Measurements from ENCODE around the gene ARHGDIG.

ARHGDIG gene

GRCh38 chr16:280005-280460, 358 bp upstream of the ARHGDIG start:
- no peak for TF ChIP-seq TAF1 (IDR thresholded peaks at IDR 0.05; ENCODE audit: borderline replicate concordance, insufficient read depth, low read length)
- no peak for TF ChIP-seq SIN3A (IDR thresholded peaks at IDR 0.05; ENCODE audit: borderline replicate concordance, insufficient read depth, low read length)
- no peak for TF ChIP-seq POLR2AphosphoS5 (IDR thresholded peaks at IDR 0.05; ENCODE audit: low read depth, low read length)
- no peak for TF ChIP-seq FOXP2 (optimal IDR thresholded peaks at IDR 0.05; ENCODE audit: borderline replicate concordance, extremely low read depth, extremely low read length, insufficient read depth)
- TF ChIP-seq, protein P1, sequence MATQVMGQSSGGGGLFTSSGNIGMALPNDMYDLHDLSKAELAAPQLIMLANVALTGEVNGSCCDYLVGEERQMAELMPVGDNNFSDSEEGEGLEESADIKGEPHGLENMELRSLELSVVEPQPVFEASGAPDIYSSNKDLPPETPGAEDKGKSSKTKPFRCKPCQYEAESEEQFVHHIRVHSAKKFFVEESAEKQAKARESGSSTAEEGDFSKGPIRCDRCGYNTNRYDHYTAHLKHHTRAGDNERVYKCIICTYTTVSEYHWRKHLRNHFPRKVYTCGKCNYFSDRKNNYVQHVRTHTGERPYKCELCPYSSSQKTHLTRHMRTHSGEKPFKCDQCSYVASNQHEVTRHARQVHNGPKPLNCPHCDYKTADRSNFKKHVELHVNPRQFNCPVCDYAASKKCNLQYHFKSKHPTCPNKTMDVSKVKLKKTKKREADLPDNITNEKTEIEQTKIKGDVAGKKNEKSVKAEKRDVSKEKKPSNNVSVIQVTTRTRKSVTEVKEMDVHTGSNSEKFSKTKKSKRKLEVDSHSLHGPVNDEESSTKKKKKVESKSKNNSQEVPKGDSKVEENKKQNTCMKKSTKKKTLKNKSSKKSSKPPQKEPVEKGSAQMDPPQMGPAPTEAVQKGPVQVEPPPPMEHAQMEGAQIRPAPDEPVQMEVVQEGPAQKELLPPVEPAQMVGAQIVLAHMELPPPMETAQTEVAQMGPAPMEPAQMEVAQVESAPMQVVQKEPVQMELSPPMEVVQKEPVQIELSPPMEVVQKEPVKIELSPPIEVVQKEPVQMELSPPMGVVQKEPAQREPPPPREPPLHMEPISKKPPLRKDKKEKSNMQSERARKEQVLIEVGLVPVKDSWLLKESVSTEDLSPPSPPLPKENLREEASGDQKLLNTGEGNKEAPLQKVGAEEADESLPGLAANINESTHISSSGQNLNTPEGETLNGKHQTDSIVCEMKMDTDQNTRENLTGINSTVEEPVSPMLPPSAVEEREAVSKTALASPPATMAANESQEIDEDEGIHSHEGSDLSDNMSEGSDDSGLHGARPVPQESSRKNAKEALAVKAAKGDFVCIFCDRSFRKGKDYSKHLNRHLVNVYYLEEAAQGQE (IDR thresholded peaks at IDR 0.05; ENCODE audit: insufficient read depth in 1 of 2, low read depth in 2 of 2, low read length in 2 of 2) = no peak

- no peak for TF ChIP-seq FOXP2 (optimal IDR thresholded peaks at IDR 0.05; ENCODE audit: borderline replicate concordance, extremely low read depth, extremely low read length, insufficient read depth)
- TF ChIP-seq, protein P1 (IDR thresholded peaks at IDR 0.05; ENCODE audit: insufficient read depth in 1 of 2, low read depth in 2 of 2, low read length in 2 of 2) = no peak
These were observed 734 bp downstream of the ARHGDIG start for GRCh38 chr16:280991-281659.

DNA sequence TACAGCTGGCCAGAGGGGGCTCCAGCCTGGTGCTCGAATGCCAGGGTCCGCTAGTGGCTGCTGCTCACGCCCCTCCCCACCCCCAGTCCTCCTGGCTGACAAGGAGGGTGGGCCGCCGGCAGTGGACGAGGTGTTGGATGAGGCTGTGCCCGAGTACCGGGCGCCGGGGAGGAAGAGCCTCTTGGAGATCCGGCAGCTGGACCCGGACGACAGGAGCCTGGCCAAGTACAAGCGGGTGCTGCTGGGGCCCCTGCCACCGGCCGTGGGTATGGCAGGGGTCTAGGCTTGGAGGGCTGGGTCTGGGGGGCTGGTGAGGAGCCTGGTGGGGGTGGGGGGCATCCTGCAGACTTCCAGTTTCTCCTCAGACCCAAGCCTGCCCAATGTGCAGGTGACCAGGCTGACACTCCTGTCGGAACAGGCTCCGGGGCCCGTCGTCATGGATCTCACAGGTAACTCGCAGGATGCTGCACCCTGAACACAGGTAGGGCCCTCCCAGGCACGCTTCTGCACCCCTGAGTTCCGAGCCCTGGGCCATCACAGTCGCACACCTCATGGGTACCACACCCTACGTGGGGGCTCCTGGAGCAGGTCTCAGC, 1.4 kb downstream of the ARHGDIG start:
- TF ChIP-seq POLR2AphosphoS5 (IDR thresholded peaks at IDR 0.05; ENCODE audit: low read depth, low read length) (no peak), FOXP2 (optimal IDR thresholded peaks at IDR 0.05; ENCODE audit: borderline replicate concordance, extremely low read depth, extremely low read length, insufficient read depth) (no peak), TAF1 (IDR thresholded peaks at IDR 0.05; ENCODE audit: borderline replicate concordance, insufficient read depth, low read length) (no peak), SIN3A (IDR thresholded peaks at IDR 0.05; ENCODE audit: borderline replicate concordance, insufficient read depth, low read length) (no peak)
- TF ChIP-seq, protein P1 (IDR thresholded peaks at IDR 0.05; ENCODE audit: insufficient read depth in 1 of 2, low read depth in 2 of 2, low read length in 2 of 2) = no peak

DNA sequence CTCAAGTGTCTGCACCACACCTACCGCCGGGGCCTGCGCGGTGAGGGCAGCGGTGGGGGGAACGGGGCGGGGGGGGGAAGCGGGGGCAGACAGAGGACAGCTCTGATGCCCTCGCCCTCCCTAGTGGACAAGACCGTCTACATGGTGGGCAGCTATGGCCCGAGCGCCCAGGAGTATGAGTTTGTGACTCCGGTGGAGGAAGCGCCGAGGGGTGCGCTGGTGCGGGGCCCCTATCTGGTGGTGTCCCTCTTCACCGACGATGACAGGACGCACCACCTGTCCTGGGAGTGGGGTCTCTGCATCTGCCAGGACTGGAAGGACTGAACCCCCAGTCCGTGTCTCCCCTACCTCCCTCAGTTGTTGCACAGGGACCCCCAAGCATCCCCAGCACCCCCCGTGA, 2.1 kb downstream of the ARHGDIG start:
- no peak for TF ChIP-seq POLR2AphosphoS5 (IDR thresholded peaks at IDR 0.05; ENCODE audit: low read depth, low read length)
- TF ChIP-seq FOXP2 (optimal IDR thresholded peaks at IDR 0.05; ENCODE audit: borderline replicate concordance, extremely low read depth, extremely low read length, insufficient read depth) = no peak
- no peak for TF ChIP-seq TAF1 (IDR thresholded peaks at IDR 0.05; ENCODE audit: borderline replicate concordance, insufficient read depth, low read length)
- no peak for TF ChIP-seq SIN3A (IDR thresholded peaks at IDR 0.05; ENCODE audit: borderline replicate concordance, insufficient read depth, low read length)
- TF ChIP-seq, protein P1 (IDR thresholded peaks at IDR 0.05; ENCODE audit: insufficient read depth in 1 of 2, low read depth in 2 of 2, low read length in 2 of 2) = no peak
